Testis (tissue), 2 donors: ENCODE measurements around the gene B3GLCT.

ENCODE experiments used
- CTCF ChIP-seq, 3 experiments: fragments of 450-650 bp in 2 of 3; fragments of 200-600 bp in 1 of 3; sonication (generic) in 1 of 3; IDR thresholded peaks; one replicate each; pipeline ENCODE4 v1.5.1; 2016 to 2019; ENCODE audit warnings: antibody characterized with exemption in 3 of 3, mild to moderate bottlenecking in 2 of 3, moderate library complexity in 1 of 3
- POLR2A ChIP-seq: fragments of 450-650 bp; IDR thresholded peaks from one replicate; pipeline ENCODE4 v1.6.1; 2017; ENCODE audit warnings: antibody characterized with exemption, mild to moderate bottlenecking, moderate library complexity

GRCh38 chr13:31264151-31264550, 64.4 kb downstream of the B3GLCT start:
- no peak for TF ChIP-seq CTCF (IDR thresholded peaks at IDR 0.05)
- TF ChIP-seq POLR2A, result no peak
